ENCODE data around the gene HMGXB3.

HMGXB3 gene, protein sequence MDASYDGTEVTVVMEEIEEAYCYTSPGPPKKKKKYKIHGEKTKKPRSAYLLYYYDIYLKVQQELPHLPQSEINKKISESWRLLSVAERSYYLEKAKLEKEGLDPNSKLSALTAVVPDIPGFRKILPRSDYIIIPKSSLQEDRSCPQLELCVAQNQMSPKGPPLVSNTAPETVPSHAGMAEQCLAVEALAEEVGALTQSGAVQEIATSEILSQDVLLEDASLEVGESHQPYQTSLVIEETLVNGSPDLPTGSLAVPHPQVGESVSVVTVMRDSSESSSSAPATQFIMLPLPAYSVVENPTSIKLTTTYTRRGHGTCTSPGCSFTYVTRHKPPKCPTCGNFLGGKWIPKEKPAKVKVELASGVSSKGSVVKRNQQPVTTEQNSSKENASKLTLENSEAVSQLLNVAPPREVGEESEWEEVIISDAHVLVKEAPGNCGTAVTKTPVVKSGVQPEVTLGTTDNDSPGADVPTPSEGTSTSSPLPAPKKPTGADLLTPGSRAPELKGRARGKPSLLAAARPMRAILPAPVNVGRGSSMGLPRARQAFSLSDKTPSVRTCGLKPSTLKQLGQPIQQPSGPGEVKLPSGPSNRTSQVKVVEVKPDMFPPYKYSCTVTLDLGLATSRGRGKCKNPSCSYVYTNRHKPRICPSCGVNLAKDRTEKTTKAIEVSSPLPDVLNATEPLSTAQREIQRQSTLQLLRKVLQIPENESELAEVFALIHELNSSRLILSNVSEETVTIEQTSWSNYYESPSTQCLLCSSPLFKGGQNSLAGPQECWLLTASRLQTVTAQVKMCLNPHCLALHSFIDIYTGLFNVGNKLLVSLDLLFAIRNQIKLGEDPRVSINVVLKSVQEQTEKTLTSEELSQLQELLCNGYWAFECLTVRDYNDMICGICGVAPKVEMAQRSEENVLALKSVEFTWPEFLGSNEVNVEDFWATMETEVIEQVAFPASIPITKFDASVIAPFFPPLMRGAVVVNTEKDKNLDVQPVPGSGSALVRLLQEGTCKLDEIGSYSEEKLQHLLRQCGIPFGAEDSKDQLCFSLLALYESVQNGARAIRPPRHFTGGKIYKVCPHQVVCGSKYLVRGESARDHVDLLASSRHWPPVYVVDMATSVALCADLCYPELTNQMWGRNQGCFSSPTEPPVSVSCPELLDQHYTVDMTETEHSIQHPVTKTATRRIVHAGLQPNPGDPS (N-terminal part only)

DNA sequence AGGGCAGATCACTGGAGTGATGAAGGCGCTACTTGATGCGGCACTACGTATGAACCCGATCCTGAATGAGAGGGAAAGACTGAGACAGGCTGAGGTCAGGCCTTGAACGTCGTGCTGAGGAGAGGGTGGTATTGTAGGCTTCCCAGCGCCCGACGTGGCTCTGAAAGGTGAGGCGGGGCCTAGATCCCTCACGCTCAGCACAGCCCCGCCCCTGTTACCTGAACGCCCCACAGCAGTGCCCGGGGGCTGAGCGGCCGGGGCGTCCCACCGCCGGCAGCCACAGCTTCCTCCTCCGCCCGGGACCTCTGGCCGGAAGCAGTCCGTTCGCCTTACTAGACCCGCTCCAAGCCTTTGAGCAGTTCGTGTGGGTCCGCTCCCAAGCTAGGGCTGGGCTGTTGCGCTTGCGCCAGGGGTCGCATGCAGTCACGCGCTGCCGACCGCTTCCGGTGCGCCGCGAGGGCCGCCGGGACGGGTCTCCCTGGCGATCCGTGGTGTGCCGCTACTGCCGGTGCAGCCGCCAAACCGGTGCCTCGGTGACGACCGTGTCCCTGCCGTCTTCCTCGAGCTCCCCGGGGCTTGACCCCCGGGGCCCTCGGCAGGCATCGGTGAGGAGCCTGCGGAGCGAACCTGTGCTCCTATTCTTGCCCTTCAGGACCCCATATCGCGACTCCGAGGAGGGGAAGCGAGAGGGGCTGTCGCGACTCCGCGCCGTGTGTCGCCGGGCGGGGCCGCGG lies at the start of gene HMGXB3, which contains the start of gene TIGD6:
TSS of gene HMGXB3 (plus strand) at position 484 of the 734 bp plus-strand sequence. CDS start 4,114 bp downstream, outside the sequence.
TSS of gene TIGD6 (minus strand) at position 399 of the 734 bp plus-strand sequence. CDS start 4,306 bp downstream, outside the sequence.
- FAIRE-seq = no peak

DNA sequence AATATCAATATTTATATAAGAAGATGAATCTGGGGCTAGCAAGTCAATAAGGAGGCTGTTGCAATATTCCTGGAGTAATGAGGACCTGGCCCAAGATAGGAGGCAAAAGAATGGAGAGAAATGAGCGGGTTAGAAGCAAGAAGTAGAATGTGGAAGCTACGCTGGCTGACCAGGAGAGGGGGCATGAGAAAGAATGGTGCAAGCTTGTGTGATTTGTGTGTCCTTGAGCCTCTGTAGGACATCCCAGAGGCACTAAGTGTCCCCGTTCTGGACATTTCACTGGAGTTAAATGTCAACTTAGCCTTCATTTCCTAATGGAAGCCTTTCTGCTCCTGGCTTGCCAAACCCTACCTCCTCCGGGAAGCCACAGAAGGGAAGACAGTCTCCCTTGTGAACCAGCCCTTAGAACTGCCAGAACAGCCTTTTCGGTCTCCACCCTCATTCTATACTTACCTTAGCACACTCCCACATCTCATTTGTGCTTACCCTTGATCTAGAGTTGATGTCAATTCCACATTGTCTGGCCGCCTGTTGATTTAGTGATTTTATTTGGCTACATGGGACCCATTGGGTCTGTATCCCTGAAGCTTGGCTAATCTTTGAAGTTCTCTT lies 49.3 kb upstream of the HMGXB3 start:
- FAIRE-seq = no peak

DNA sequence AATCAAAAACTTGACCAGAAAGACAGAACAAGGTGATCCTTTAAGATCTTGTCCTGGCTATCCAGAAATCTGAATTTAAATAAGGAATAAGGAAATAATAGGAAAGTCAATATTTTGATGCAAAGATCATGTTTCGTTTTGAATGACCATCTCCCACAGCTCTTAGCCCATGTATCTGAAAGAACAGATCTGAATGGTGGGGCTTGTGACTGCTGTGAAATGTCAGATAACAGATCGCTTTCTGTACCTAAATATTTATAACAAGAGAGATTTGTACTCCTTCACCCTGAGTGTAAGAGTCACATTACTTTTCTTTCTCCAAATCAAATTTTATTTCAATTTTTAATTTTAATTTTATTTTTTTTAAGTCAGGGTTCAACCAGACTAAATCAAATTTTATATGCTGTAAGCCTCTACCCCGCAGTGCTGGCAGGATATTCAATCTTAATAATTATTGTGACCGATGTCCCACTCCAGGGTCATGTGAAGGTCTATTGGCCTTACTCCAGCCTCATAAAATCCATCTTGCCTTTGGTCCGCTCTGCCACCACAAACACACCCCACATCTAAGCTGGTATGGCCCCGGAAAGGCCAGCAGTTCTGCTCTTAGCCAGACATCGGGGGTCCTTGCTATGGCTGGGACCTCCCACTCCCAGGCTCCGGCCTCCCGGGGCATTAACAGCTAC lies 47.0 kb upstream of the HMGXB3 start:
- no peak for FAIRE-seq

DNA sequence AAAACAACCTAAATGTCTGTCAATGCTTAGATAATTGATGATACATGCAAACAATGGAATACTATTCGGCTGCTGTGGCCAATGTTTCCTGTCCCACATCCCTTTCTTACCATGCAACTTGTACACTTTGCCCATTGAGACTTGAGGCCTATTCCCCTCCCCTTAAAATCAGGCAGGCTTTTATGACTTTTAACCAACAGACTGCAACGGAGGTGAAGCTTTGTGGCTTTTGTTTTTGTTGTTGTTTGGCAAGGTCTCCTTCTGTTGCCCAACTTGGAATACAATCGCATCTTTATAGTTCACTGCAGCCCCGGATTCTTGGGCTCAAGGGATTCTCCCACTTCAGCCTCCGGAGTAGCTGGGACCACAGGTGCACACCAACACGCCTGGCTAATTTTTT lies 45.7 kb upstream of the HMGXB3 start:
- no peak for FAIRE-seq

DNA sequence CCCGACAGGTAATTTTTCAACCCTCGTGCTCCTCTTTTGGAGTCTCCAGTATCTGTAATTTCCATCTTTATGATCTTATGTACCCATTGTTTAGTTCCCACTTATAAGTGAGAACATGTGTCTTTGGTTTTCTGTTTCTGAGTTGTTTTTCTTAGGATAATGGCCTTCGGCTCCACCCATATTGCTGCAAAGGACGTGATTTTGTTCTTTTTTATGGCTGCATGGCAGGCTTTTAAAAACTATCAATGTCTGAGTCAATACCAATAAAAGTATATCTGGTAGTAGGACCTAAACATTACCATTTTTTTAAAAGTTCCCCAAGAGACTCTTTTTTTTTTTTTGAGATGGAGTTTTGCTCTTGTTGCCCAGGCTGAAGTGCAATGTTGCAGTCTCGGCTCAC lies 43.9 kb upstream of the HMGXB3 start:
- FAIRE-seq = no peak

DNA sequence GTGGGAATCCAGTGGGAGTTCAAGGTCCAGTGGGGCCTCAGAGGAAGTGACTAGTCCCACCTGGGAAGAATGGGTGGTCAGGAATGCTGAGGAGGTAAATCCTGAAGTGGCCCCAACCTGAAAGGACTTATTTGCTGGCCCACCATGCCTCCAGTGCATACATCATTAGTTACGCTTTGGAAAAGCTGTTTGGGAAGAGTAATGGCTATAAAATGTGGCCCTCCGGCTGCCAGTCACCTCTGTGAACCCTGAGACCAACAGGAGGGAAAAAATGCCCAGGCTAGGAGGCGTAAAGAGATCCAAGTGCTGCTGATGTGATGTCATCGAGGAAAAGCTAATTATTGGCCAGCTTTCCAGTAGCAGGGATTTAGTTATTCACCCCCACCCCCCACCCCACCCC lies 42.7 kb upstream of the HMGXB3 start:
- no peak for FAIRE-seq

DNA sequence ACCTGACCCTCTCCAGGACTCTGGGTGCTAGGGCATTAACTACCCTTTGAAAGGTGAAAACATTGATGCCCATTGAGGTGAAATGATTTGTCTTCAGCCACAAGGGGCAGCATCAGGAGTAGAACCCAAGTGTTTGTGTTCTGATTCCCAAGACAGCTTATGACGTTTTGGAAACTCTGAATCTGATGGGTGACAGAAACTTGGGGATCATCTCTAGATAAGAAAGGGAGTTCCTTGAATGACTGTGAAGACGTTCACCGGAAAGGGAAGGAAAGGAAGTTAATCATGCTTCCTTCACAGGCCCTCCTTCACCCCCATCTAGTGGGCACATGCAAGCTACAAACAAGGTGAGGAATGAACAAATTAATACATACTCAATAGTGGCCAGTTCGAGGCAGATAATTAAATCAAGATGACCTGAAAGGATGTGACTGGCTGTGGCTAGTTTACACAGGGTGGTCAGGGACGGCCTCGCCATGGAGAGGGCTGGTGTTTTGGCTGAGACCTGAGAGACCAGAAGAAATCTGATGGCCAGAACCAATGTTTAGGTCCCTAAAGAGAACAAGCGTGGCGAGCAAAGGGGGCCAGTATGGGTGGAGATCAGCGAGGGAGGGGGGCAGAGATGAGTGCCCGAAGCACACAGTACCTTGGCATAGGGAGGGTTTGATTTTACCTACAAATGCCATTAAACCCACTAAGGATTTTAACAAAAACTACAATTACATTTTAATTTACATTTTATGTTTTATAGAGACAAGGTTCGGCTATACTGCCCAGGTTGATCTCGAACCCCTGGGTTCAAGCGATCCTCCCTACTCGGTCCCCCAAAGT lies 40.9 kb upstream of the HMGXB3 start:
- FAIRE-seq = no peak

DNA sequence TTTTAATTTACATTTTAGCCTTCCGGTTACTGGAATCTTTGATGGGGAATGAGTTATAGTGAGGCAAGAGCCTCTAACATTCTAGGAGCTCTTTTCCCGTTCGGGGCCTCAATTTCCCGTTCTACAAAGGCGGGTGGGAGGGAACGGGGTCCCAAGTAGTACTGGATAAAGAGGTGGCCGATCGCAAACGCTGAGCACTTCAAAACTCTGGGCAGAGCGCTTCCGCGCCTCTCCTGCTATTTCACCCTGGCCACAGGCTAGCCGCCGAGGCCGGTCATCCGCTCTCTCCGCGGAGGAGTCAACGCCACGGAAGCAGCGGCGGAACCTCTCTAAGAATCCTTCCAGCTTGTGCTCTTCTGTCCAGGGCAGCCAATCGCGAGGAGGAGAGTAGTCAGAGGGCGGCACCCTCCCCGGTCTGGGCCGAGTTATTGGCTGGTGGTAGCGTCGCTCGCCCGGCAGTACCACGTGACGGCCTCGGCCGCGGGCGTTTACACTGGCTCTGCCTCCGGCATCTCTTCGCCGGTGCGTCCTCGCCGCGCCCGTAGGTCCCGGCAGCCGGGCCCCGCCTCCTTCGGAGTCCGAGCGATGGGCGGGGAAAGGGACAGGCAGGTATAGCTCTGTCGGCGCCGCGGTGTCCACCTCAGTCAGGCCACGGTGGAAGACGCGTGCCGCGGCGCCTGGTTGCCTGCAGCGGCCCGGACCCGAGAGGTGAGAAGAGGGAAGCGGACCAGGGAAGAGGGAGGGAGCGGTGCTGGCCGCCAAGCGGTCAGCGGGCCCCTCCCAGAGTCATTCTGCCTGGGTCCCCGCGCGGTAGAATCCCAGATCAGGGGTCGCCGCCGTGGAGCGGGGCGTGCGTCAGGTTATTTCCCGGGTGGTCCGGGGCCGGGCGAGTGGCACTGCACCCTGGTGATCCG lies 40.0 kb upstream of the HMGXB3 start, which contains the start of gene SLC26A2:
TSS of gene SLC26A2 (plus strand) at position 487 of the 914 bp plus-strand sequence. CDS start 16,895 bp downstream, outside the sequence.
- peak; percentile 61 for FAIRE-seq

DNA sequence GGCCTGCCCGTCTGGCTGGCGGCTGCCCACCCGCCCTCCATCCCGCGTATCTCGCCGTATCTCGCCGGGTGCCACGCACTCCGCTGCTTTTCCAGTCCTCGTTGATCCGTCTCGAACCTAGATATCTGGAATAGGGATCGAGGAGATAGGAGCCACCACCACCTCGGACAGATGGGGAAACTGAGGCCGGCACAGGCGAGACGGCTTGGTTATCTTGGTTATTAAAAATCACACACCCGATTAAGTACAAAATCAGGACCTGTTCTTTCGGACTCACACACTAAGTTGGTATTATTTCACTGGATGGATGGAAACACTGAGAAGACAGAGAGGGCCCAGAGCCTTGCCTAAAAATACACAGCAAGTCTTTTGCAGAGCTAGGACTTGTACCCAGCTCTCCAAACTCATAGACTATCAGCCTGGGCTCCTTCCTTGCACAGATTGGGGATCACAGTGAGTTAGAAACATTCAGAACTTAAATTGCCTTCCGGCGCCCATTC lies 39.3 kb upstream of the HMGXB3 start:
- no peak for FAIRE-seq

DNA sequence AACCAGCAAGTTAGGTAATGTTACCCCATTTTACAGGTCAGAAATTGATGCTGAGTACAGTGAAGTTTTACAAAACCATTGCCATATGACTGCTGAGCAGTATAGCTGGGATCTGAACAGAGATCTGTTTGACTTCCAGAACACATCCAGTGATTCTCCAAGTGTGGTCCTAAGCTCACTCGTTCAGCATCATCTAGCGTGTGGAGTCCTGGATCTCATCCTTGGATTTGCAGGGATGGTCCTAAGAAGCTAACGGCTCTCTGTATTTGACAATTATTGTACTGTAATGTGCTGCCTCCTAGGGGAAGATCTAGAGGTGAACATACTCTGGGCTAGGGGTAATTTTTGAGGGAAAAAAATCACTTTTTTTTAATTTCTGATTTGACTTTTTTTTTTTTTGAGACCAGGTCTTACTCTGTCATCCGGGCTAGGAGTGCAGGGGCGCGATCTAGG lies 38.6 kb upstream of the HMGXB3 start:
- FAIRE-seq = peak; percentile 62

DNA sequence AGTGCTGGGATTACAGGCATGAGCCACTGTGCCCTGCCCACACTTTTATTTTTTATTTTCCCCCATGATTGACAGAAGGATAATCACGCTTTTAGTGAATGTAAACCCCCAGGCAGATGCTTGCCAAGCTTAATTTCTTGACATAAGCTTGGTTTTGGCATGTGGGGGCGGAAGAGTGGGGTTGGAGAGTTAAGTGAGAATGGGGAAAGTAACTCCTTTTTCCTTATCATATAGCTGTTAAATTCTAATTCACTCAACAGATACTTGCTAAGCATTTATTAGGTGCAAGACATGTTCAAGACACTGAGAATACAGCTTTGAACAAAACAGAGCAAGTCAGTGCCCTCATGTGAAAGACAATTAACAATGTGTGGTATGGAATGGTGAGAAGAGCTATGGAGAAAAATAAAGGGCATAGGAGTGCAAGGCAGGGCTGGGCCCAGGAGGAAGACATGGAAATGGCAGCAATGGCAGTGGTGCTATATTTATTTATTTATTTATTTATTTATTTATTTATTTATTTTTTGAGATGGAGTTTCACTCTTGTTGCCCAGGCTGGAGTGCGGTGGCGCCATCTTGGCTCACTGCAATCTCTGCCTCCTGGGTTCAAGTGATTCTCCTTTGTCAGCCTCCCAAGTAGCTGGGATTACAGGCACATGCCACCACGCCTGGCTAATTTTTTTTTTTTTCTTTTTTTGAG lies 37.8 kb upstream of the HMGXB3 start:
- FAIRE-seq = no peak

DNA sequence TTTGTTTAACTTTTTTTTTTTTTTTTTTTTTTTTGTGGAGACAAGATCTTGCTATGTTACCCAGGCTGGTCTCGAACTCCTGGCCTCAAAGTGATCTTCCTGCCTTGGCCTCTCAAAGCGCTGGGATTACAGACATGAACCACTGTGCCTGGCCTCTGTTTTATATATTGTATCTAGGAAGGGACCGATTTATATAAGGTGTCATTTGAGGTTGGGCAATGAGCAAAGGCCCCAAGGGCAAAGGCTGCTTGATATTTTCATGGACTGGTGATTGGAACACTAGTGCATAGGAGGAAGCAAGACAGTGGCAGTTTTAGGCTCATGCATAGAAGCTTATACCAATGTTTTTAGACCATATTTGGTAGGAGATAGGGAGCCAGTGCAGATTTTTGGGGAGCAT lies 36.8 kb upstream of the HMGXB3 start:
- FAIRE-seq = no peak

DNA sequence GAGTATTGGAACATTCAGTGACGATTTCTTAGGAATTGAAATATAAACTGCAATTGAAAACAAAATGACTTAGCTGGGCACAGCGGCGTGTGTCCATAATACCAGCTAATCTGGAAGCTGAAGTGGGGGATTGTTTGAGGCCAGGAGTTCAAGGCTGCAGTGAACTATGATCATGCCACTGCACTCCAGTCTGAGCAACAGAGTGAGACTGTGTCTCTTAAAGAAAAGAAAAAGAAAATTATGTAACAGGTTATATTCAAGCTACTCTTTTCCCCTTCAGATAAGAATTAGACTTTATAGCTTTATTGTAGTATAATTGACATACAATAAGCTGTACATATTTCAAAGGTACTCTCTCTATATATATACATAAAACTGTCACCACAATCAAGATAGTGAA lies 33.6 kb upstream of the HMGXB3 start:
- no peak for FAIRE-seq

DNA sequence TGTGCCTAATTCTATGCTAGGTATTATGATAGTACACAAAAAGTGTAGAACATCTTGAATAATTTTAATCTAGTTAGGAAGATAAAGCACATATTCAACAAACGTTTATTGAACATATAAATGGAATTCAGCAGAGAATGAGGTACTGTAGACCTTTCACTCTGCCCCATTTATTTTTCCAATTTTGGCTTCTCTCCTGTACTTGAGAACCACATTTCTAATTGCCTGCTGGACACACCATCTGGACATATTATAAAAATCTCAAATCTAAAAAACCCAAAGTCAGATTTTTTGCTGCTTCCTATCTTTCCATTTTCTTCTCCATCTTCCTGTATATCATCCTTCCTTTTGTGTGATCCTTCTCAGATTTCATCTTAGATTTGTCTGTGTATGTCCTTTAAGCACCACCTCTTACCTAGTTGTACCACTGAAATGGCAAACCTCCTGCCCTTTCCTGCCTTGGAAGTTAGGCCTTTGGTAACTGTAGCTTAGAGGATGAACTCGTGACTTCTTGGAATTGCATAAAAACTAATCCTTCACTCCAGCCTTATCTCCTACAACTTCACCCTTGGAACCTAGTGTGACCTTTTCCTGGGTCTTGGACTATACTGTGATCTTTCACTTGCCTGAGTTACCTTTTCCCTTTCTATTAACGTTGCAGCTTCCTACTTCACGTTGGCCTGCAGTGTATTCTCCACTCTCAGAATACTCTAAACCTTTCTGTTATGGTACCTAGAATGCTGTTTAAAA lies 31.2 kb upstream of the HMGXB3 start:
- no peak for FAIRE-seq

DNA sequence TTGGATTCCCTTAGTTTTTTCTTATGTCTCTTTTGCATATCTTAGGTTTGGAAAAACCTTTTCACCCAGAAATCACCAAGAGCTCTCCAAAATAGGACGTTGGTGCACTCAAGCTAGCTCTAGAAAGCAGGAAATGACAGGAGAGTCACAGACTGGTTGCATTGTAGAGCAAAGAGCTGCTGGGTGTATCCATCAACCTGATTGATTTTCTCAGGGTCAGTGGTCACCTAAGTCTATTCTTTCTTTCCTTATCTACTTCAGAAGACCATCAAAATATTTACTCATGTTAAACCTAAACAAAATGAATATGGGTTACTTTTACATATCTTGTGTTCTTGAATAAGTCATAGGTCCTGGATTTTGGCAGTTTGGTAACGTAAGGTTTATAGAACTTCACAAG lies 25.1 kb upstream of the HMGXB3 start:
- FAIRE-seq = no peak

DNA sequence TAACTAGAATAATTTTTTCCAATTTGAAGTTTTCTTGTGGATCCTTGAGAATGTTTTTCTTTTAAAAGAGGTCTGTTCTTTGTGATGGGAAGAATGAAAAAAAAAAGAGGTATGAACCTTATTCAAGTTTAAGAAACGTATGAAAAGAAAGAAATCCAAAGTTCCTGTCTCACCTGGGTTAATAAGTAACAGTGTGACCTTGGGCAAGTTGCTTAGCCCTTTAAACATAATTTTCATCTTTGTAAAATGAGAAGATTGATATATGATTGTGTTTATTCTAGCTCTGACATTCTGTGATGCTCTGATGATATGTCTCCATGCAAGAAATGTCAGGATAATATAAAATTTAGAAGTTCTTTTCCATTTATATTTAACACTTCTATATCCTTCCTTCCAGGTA lies 20.6 kb upstream of the HMGXB3 start:
- no peak for FAIRE-seq

DNA sequence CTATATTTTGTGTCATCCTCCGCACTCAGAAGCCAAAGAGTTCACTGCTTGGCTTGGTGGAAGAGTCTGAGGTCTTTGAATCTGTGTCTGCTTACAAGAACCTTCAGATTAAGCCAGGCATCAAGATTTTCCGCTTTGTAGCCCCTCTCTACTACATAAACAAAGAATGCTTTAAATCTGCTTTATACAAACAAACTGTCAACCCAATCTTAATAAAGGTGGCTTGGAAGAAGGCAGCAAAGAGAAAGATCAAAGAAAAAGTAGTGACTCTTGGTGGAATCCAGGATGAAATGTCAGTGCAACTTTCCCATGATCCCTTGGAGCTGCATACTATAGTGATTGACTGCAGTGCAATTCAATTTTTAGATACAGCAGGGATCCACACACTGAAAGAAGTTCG lies 19.3 kb upstream of the HMGXB3 start:
- no peak for FAIRE-seq
